Measurements from ENCODE around the gene PRKCZ.

GRCh38 chr1:2210084-2210653, 160.0 kb downstream of the PRKCZ start:
- TF ChIP-seq POLR2A (IDR thresholded peaks at IDR 0.05; ENCODE audit: low read depth, low read length): no peak
- TF ChIP-seq MXI1 (IDR thresholded peaks at IDR 0.05; ENCODE audit: borderline replicate concordance, low read depth, low read length): no peak
- TF ChIP-seq BHLHE40 (IDR thresholded peaks at IDR 0.05; ENCODE audit: low read depth, low read length): no peak
- no peak for TF ChIP-seq FOS (IDR thresholded peaks at IDR 0.05; ENCODE audit: low read depth, low read length)
- no peak for TF ChIP-seq MAFK (IDR thresholded peaks at IDR 0.05; ENCODE audit: low read depth, low read length)
- no peak for TF ChIP-seq CTCF (conservative IDR thresholded peaks at IDR 0.05; ENCODE audit: low read depth, low read length)
- no peak for TF ChIP-seq RCOR1 (IDR thresholded peaks at IDR 0.05; ENCODE audit: insufficient replicate concordance, low read length)
